H1 (cell line): ENCODE measurements around the gene LDLRAP1. TPM values are rescaled to one million over a fixed set of nuclear protein-coding genes. Genes with fewer than 3 reads are reported as not detected.

Experiments used
- ASH2L ChIP-seq: fragments of 200-600, 300-600 bp; sonication (generic); IDR thresholded peaks from one replicate; pipeline ENCODE4 v1.7.1; 2017; ENCODE audit warnings: low read length
- CBX5 ChIP-seq: fragments of 300-800, 300-1000 bp; sonication (generic); IDR thresholded peaks from 2 replicates; pipeline ENCODE4 v1.7.1; 2016; ENCODE audit warnings: antibody characterized with exemption, low read length, low read depth
- CBX8 ChIP-seq: fragments of 300-800, 300-1000 bp; sonication (generic); IDR thresholded peaks from 2 replicates; pipeline ENCODE4 v1.7.1; 2016; ENCODE audit warnings: low read depth, low read length, borderline replicate concordance
- HDAC6 ChIP-seq: IDR thresholded peaks from one replicate; pipeline ENCODE4 v1.7.1; 2012; ENCODE audit warnings: low read depth, mild to moderate bottlenecking, inconsistent platforms, low read length, moderate library complexity
- PHF8 ChIP-seq: fragments of 200-600 bp; sonication (generic); conservative IDR thresholded peaks from 2 replicates; pipeline ENCODE4 v1.7.1; 2012; ENCODE audit warnings: low read depth, mild to moderate bottlenecking, inconsistent platforms, low read length, moderate library complexity
- POU5F1 ChIP-seq: IDR thresholded peaks from 2 replicates; pipeline ENCODE4 v1.6.1; 2011; ENCODE audit warnings: low read depth, mild to moderate bottlenecking, low read length, moderate library complexity
- polyA plus RNA-seq, 7 experiments: library from polyadenylated mRNA; depleted of rRNA in 3 of 7; stranded (reverse) in 5 of 7; unstranded in 2 of 7; fragments of >200 nt in 5 of 7; fragments of 200-250 nt in 2 of 7; gene quantifications; 1 replicate in 5 of 7; 2 replicates in 1 of 7; 4 replicates in 1 of 7; pipeline versions ENCODE4 v1.2.1 to v1.2.3, GENCODE V29; 2011 to 2013; ENCODE audit warnings: missing spikeins in 2 of 7, mixed read lengths in 2 of 7
- total RNA-seq: library from RNA; stranded (reverse); fragmentation: NEBNext Ultra II Directional; extraction: Animal tissue kit (Norgen Biotek cat#: 25700); gene quantifications from 2 replicates; pipeline ENCODE4 v1.2.1, GENCODE V29; 2021

The LDLRAP1 gene
- total and polyA plus RNA-seq, 2 of the 8 experiments (the other 6 are each of a cell fraction or from before 2014, with no cell fraction given): 12.8 to 13.2 TPM

DNA sequence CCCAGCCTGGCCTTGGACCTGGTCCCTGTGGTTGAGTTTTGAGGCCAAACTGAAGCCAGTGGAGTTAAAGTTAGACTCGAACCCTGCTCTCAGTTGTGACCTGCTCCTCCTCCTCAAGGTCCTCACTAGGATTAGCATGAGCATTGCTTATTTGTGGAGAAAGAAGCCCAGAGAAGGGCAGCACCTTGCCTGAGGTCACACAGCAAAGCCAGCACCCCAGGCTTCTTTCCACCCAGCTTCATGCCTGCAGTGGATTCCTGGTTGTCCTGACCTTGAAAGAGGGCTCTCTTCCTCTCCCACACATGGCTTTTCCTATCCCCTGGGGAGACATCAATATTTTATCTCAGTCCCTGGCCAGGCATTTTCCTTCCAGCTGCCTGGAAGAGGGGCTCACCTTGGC is 2.8 kb downstream of the LDLRAP1 start (continued):
- TF ChIP-seq CBX5 (no peak), HDAC6 (no peak), POU5F1 (no peak), CBX8 (no peak), PHF8 (no peak), ASH2L (no peak)
